Coronary artery (tissue), 2 donors: ENCODE results near the gene CALN1.

Source experiments
- DNase-seq: peaks from one replicate; pipeline ENCODE4 v3.0.0-alpha.2; 2017; ENCODE audit warnings: low spot score
- H3K27ac ChIP-seq, 2 donors: fragments of 200-600 bp; sonication (generic); one replicate each; pipeline ENCODE4 v1.5.1; 2016 to 2019
- H3K4me3 ChIP-seq: fragments of 200-600 bp; sonication (generic); 2 replicates; pipeline ENCODE4 v1.5.1; 2016; ENCODE audit warnings: mild to moderate bottlenecking, moderate library complexity
- CTCF ChIP-seq: fragments of 200-600 bp; sonication (generic); IDR thresholded peaks from one replicate; pipeline ENCODE4 v1.5.1; 2019; ENCODE audit warnings: antibody characterized with exemption

The CALN1 gene

GRCh38 chr7:72337390-72338167, 74.6 kb downstream of the CALN1 start:
- no peak for TF ChIP-seq CTCF
- DNase-seq: no peak
- H3K4me3 ChIP-seq: no peak overlapping the region
- H3K27ac ChIP-seq: no peak overlapping the region

GRCh38 chr7:72336632-72337389, 75.3 kb downstream of the CALN1 start:
- Histone ChIP-seq H3K4me3 (no peak overlapping the region), H3K27ac (no peak overlapping the region)
- DNase-seq: no peak
- TF ChIP-seq CTCF: no peak

GRCh38 chr7:72336382-72336631, 75.8 kb downstream of the CALN1 start:
- H3K27ac ChIP-seq: no peak overlapping the region
- no peak for DNase-seq
- no peak overlapping the region for H3K4me3 ChIP-seq
- TF ChIP-seq CTCF: no peak

GRCh38 chr7:72335561-72336381, 76.4 kb downstream of the CALN1 start:
- Histone ChIP-seq H3K4me3 (no peak overlapping the region), H3K27ac (no peak overlapping the region)
- TF ChIP-seq CTCF: no peak
- no peak for DNase-seq

GRCh38 chr7:72334698-72335097, 77.4 kb downstream of the CALN1 start:
- TF ChIP-seq CTCF: no peak
- no peak for DNase-seq
- Histone ChIP-seq H3K27ac (no peak overlapping the region), H3K4me3 (no peak overlapping the region)

- TF ChIP-seq CTCF: no peak
- no peak overlapping the region for H3K27ac ChIP-seq
- no peak overlapping the region for H3K4me3 ChIP-seq
- no peak for DNase-seq
These were observed 78.1 kb downstream of the CALN1 start for GRCh38 chr7:72334066-72334465.
